RCC 7860 (cell line): Measurements from ENCODE around the gene ST3GAL3.
A peak's percentile ranks its signal among the peaks of the same experiment; 100 is the strongest.
"Not testable (repeated sequence)": the region's sequence is repeated elsewhere in the genome, so short reads cannot be mapped to it uniquely, and the experiment has no call there.

ENCODE experiments used
- DNase-seq: peaks from one replicate; pipeline ENCODE4 v3.0.0-alpha.2; 2015; ENCODE audit warnings: low spot score
- FAIRE-seq: peaks from 2 replicates; lab custom pipeline; 2012; peaks lifted over from hg19 to GRCh38; lab: Jason Lieb, UNC

The ST3GAL3 gene

DNA sequence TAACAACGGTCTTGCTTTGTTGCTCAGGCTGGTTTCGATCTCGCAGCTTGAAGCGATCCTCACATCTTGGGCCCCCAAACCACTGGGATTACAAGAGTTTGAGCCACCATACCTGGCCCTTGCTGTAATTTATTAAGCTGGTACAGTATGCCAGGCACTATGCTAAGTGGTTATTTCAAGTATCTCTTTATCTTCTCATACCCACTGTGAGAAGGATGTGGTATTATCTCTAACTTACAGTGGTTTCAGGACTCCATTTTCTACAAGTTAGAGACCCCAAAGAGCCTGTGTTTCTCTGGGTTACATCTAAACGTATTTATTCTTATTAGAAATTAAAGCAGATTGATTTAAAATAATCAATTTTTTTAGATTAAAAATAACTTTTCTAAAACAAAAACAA lies 8.1 kb upstream of the ST3GAL3 start:
- no peak for FAIRE-seq

DNA sequence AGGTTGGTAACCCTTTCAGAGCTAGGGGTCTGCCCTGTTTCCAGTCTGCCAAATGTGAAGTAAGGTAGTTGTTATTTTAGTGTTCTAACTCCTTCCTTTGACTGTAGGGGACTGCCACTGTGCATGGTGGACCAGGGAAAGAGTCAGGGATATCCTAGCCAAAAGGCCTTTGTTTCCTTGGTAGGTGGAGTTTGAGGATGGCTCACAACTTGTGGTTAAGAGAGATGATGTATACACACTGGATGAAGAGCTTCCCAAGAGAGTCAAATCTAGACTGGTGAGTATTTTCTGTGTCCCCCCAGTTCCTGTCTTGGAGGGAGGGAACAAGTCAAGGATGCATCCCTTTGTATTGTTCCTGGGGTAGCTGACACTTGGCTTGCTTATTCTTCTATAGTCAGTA lies 3.5 kb upstream of the ST3GAL3 start:
- no peak for FAIRE-seq
- DNase-seq = no peak

More for the DNA sequence above, 8.1 kb upstream of the ST3GAL3 start:
- no peak for DNase-seq

DNA sequence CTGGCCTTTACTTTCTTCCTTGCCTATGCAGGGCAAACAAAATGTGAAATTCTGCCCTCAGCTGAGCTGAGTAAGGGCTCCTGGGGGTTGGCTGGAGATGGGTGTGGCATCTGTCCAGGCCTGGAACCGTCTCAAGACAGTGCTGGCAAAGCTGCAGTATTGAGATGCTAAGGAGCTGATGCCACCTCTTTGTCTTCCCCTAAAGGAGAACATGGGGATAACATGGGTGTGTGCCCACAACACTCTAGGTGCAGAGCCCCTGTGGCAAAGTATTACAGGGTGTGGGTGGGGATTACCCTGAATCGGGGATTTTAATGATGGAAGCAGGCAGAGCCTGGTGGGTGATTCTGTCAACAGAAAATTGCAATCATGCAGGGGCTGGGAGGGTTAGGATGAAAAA lies 2.5 kb upstream of the ST3GAL3 start:
- FAIRE-seq (no peak), DNase-seq (no peak)

DNA sequence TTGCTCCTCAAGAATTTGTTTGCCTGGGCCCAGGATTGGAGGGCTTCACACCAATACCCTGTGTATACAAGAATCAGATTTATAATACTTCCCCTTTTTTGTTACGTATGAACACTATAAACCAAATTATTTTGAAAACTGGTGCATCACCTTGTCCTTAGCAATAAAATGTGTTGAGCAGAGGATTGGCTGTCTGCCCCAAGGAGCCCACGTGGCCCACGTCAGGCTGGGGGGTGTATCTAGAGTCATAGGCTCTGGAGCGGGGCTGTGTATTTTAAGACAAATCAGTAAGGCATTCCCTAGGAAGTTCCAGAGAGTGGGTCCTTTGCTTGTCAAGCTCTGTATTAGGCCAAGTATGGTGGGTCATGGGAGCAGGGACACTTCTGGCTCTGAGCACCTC lies 2.0 kb upstream of the ST3GAL3 start:
- no peak for FAIRE-seq
- no peak for DNase-seq

DNA sequence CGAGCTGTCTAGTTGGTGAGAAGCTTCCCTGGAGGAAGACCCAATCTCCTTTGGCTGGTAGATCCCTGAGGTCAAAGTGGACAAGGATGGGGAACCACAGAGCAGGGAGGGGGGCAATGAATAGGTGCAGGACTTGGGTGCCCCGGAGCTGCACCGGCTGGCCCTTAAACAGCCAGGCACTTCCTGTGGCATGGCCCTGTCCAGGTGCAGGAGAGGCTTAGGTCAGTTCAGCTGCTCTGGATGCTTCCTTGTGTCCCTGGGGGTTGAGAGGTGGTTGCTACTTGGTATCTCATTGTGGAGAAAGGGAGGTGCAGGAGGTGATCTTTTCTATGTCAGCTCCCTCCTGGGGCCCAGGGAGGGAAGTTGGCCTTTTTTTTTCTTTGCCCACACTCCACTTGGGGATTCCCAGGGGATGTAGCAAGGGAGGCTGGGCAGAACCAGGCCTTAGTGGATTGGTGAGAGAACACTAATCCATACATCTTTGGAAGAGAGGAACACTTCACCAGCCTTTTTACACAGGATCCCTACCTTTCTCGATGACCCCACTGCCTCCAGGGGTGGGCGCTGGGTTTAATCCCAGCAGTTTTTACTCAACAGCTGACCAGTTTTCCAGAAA lies 1.2 kb upstream of the ST3GAL3 start:
- FAIRE-seq (no peak), DNase-seq (peak; percentile 15)

DNA sequence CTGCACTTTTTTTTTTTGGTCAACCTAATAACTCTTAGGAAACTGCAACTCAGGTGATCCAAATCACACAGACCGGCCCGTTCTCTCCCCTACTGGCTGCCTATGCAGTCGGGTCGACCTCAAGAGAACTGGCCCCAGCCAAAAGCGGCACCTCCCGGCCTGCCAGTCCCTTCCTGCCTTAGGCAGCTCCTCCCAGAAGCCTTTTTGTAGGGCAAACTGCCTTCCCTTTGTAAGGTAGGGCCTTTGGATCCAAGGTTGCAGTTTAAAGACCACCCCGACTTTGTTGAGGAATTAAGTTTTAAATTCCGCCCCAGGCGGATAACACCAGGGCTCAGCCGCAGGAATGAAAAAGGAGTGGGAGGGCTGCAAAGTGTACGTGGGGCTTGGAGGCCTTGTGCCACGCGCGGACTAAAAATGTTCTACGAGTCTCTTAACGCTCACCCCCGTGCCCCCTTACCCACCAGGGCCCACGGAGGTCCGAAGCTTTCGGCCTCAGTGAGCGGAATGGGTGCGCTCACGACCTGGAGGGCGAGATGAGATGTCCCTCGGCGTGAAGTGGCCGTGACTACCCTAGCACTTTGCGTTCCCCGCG lies 642 bp upstream of the ST3GAL3 start:
- FAIRE-seq = no peak
- DNase-seq = peak; percentile 13

DNA sequence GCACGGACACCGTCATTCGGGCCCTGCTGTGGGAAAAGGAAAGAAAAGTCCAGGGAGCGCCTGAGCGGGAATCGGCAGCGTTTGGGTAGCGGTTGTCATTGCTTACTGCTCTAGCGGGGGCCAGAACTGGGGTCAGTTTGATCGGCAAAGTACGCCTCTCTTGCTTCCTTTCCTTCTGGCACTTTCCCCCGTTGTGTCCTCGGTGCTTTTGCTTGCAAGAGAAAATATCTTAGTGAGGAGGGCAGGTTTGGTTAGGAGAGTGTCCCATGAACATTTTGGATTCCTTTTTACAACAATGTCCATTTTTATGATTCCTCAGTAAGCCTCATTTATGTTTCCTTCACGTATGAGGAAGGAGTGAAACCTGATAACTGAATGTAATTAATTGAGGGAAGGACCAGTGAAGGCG lies 670 bp downstream of the ST3GAL3 start:
- DNase-seq = no peak
- FAIRE-seq = no peak

DNA sequence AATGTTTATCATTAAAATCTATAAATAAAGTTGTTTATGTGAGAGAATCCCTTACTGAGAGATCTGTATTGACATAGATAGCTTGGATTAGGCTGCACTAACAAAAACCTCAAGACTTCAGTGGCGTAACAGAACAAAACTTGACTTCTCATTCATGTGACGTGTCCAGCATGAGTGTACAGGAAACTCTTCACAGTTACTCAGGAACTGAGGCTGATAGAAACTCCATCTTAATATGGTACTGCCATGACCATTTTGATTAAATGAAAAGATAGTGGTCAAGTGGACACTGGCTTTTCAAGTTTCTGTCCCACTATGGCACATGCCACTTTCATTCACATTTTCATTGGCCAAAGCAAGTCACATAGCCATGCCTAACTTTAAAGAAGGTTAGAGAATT lies 3.7 kb downstream of the ST3GAL3 start:
- FAIRE-seq (no peak), DNase-seq (peak; percentile 63)

DNA sequence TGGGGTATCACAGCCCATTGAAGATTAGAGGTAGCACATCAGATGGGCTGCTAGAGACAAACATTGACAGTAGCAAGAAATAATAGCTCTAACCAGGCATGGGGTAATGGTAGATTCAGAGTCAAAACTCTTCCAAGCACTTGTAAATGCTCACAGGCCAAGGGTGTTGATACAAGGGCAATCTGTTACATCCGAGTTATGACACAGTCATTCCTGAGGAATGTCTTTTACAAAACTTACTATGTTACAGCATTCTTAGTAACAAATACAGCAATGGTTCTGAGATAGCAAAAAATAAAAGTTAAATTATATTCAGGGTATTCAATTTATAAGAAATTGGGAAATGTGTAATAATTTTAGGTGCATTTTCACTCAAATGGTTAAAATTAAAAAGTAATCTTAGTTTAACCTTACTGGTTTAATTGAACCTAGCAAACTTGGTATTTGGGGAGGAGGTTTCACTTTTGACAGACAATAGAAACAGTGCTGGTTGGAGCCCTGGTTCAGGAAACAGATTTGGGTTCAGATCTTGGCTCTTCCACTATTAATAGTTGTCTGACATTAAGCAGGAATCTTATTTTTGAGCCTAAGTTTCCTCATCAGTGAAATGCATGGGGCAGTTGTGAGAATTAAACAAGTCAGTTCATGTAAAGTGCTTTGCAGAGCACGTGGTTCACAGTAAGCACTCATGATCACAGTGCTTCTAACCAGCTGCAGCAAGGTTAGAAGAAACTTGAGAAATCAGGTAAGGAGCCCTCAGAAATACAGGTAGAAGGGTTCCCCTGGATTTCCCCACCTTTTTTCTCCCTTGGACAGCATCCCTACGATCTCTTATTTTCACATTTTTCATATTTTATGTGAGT lies 4.4 kb downstream of the ST3GAL3 start:
- FAIRE-seq (peak; percentile 76), DNase-seq (peak; percentile 56)

DNA sequence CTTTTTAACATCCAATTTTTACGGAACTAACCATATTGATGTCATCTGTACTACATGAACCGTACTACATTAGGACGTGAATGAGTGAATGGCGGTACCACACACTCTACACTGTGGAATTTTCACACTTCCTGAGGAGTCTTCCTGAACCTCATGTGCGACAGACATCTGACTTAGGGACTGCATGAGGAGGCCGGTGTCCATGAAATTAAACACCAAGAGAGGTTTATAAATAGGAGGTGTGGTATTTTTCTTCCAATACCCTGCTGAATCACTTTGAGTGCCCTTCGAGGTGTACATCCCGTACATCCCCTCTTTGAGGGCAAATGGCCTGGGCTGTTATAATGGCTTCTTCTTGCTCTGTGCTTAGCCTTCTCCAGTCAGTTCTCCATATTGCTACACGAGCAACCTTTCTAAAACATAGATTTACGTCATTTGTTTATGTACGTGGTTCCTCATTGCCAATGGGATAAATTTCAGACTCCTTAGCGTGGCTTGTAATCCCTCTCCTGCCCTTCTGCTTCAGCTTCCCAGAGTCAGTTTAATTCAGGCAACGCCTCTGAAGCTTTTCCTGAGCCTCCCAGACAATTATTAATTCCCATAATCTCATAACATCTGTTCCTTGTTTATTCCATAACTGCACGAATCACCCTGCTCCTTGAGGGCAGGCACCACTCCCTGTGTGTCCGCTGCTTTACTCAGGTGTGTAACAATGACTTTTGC lies 9.4 kb downstream of the ST3GAL3 start:
- FAIRE-seq (no peak), DNase-seq (no peak)

DNA sequence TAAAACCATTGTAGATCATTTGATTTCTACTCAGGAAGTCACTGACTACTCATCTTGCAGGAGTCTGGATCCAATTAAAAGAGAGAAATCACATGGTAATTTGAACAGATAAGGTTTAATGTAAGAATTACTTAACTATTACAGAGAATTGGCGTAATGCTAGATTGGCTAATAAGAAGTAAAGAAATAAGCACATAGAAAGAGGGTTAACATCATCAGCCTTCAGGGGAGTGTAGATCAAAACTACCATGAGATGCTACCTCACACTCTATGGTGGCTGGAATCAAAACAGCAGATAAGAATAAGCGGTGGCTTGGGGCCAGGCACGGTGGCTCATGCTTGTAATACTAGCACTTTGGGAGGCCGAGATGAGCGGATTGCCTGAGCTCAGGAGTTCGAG lies 11.7 kb downstream of the ST3GAL3 start:
- FAIRE-seq (no peak), DNase-seq (no peak)

DNA sequence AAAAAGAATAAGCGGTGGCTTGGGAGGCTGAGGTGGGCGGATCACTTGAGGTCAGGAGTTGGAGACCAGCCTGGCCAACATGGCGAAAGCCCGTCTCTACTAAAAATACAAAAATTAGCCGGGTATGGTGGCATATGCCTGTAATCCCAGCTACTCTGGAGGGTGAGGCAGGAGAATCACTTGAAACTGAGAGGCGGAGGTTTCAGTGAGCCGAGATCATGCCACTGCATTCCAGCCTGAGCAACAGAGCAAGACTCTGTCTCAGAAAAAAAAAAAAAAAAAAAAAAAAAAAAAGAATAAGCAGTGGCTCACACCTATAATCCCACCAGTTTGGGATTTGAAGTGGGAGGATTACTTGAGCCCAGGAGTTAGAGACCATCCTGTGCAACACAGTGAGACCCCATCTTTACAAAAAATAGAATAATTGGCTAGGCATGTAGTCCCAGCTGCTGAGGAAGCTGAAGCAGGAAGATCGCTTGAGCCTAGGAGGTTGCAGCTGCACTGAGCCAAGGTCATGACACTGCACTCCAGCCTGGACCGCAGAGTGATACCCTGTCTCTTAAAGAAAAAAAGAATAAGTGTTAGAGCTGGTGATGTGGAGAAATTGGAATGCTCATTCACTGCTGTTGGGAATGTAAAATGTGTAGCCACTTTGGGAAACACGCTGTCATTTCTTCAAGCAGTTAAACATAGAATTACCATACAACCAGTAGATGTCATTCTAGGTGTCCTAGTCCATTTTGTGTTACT lies 12.5 kb downstream of the ST3GAL3 start:
- DNase-seq, FAIRE-seq: not testable (repeated sequence)

DNA sequence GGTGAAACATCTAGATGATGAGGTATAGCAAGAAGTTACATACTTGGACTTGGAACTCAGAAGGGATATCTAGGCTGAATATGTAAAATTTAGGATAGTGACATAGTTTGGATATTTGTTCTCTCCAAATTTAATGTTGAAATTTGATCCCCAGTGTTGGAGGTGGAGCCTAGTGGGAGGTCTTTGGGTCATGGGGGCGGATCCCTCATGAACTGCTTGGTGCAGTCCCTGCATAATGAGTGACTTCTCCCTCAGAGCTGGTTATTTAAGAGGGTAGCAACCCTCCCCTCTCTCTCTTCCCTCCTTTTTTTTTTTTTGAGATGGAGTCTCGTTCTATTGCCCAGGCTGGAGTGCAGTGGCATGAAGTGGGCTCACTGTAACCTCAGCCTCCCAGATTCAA lies 15.5 kb downstream of the ST3GAL3 start:
- no peak for FAIRE-seq

DNA sequence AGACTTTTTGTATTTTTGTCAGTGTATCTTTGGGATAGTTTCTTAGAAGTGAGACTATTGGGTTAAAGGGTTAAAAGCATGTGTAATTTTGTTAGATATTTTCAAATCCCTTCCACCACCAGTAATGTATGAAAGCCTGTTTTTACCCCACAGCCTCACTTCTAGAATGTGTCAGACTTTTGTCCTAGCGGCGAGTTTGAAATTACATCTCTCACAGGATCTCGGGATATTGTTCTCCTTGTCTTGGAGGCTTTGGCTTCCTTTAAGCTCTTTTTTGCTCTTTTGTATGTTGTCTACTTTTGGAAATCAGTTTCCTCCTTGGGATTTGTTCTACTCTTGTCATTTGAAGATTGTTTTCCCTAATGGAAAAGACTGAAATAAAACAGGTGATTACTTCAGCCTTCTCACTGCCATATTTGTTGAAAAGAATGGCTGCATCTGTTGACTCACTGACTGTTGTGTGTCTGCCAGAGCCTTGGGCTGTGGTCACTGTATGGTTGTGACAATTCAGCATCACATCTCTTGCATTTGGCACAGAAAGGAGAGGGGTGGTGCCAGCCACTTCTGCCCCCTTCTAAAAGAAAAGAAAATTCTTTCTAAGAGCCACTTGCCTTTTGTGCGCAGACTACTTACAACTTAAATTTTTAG lies 22.6 kb downstream of the ST3GAL3 start:
- DNase-seq (no peak), FAIRE-seq (no peak)

More for the DNA sequence above, 15.5 kb downstream of the ST3GAL3 start:
- no peak for DNase-seq

DNA sequence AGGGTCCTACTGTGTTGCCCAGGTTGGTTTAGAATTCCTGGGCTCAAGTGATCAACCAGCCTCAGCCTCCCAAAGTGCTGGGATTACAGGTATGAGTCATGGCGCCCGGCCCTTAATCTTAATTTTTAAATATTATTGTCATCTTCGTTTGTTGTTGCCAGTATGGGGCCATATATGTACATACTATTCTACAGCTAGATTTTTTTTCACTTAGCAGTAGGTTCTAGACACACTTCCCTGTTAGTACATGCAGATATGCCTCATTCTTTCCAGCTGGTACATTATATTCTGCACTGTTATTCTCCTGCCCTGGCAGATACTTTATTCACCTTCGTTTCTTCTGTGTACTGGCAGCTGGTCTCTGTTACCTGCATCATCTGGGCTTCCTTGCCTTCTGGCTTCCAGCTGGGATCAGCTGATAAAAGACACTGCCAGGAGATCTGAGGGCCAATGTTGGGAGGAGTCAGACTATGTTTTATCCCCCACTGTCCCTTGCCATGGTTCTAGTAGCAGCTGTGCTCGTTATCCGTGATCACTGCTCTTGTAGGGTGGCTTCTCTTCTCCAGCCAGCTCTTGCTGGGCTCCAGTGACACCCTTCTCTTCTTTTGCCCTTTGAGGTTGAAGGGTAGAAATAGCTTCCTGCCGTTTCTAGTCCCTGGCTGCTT lies 24.7 kb downstream of the ST3GAL3 start:
- FAIRE-seq (no peak), DNase-seq (no peak)

DNA sequence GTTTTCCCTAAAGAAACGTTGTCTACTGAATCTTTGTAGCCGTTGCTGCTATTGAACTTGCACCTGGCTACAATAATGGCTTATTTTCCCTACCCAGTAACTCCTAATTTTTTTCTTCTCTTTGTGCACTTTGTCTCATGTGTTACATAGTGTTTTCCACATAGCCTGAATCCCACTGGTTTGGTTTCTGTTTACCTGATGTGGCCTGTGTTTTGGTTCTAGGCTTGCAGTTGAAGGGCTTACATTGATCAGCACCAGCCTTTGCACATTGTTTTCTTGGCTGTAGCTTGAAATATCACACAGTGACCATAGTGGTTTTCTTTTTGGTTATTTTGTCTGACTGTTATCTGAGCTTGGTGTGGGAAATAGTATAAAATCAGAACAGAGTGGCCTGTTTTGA lies 29.5 kb downstream of the ST3GAL3 start:
- FAIRE-seq (no peak), DNase-seq (no peak)

DNA sequence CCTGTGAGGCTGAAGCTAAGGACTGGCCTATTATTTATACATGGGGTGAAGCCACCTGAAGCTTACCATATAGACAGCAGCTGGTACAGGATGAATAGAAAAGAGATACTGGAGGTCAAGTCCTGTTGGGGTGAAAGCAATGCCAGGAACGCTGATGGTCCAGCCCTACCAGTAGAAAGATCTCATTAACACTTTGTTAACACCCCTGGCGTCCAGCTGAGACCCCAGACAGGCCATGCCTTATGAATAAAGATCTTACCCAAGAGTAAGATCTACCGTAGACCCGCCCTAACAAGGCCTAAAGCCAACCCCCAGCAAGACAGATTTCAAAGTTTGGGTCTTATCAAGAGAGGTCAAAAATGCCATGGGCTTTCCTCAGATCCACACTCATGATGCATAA lies 34.7 kb downstream of the ST3GAL3 start:
- FAIRE-seq = no peak
- DNase-seq = no peak

DNA sequence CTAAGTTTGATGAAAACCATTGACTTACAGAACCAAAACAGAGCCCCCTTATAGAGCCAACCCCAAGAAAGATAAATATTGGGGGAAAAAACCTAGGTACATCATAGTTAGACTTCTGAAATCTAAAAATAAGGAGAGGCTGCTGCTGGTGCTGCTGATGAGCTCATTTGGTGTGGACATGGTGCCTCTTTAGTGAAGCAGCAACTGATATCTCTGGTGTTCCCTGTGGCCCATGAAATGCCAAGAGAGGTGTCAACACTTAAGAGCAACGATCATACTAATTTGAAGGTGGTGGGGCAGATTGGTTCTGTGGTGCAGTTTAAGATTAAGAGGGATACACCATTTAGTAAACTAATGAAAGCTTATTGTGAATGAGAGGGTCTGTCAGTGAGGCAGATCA lies 35.9 kb downstream of the ST3GAL3 start:
- no peak for FAIRE-seq
- DNase-seq = no peak

DNA sequence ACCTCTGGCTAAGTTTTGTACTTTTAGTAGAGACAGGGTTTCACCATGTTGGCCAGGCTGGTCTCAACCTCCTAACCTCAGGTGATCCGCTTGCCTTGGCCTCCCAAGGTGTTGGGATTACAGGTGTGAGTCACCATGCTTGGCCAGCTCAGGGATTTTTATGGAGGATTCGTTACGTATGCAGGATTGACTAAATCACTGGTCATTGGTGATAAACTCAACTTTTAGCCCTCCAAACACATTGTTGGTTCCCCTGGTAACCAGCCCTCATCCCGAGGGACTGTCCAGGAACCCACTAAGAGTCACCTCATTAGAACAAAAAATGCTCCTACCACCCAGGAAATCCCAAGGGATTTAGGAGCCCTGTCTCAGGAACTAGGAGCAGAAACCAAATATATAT lies 40.4 kb downstream of the ST3GAL3 start:
- DNase-seq = no peak
- no peak for FAIRE-seq

DNA sequence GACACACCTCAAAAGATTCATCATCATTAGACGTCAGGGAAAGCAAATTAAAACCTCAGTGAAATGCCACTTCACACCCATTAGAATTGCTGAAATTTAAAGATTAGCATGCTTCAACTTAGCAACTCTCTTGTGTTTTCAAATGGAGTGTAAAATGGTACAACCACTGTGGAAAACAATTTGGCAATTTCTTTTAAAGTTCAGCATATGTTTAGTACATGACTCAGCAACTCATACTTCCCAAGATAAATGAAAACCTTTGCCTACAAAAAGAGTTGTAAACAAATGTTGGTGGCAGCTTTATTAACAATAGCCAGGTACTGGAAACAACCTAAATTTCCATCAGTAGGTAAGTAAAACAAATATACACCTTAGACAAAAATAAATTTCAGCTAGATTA lies 42.7 kb downstream of the ST3GAL3 start:
- DNase-seq (no peak), FAIRE-seq (no peak)
